Measurements from ENCODE around the gene PLCH1.

Gene PLCH1

GRCh38 chr3:155682426-155683343 is 62.2 kb downstream of the PLCH1 start:
- H3K27ac ChIP-seq, result no peak overlapping the region
- TF ChIP-seq CTCF (IDR thresholded peaks at IDR 0.05) (no peak), ZFX (IDR thresholded peaks at IDR 0.05; ENCODE audit: borderline replicate concordance) (no peak)

DNA sequence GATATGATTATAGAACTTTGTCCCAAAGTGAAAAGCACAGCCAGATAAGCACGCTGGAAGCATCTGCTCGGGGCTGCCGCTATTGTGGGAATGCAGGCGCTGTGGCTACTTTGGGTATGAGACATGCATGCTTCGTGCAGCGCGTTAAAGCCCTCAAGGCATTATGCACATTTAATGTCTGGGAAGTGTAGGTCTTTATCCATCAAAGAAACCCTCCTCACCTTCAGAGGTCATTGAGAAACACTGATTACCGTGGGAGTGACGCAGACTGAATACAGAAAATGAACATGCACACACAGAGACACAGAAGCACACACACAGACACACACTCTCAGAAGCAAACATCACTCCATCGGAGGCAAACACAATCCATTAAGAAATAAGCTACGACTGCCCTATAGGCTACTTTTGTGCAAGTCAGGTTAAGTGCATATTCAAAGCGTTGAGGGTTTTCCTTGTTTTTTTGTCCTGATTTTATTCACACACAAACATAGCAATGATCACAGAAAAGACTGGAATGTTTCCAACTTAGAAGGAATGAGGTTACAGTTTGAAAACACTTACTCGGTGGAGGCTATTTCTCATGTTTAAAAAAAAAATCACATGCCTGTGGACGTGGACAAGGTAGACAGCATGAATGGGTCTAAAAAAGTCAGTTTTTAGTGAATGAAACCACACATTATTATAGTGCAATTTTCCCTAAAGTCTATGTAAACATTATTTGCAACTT is 68.5 kb downstream of the PLCH1 start:
- no peak overlapping the region for H3K27ac ChIP-seq
- TF ChIP-seq CTCF (IDR thresholded peaks at IDR 0.05), result no peak

GRCh38 chr3:155675094-155675493 is 69.8 kb downstream of the PLCH1 start:
- TF ChIP-seq CTCF (IDR thresholded peaks at IDR 0.05) (no peak), ZFX (IDR thresholded peaks at IDR 0.05; ENCODE audit: borderline replicate concordance) (no peak)
- no peak overlapping the region for H3K27ac ChIP-seq

DNA sequence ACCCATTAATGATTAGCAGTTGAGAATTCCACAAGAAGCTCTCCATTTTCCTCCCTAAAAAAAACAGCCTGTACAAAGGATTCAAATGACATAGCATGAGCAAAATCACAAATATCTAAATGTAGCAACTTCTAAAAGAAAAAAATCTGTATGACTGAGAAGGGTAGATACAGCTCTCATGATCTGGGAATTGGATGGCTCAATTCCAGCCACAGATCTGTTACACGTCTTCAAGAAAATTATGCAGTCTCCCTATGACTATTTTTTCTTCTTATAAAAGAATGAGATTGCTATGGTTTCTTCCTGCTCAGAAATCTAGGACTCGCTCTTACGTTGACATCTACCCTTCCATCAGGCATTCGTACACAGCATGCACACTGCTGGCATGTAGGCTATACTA is 71.5 kb downstream of the PLCH1 start:
- no peak for TF ChIP-seq CTCF (IDR thresholded peaks at IDR 0.05)
- no peak for TF ChIP-seq ZFX (IDR thresholded peaks at IDR 0.05; ENCODE audit: borderline replicate concordance)

DNA sequence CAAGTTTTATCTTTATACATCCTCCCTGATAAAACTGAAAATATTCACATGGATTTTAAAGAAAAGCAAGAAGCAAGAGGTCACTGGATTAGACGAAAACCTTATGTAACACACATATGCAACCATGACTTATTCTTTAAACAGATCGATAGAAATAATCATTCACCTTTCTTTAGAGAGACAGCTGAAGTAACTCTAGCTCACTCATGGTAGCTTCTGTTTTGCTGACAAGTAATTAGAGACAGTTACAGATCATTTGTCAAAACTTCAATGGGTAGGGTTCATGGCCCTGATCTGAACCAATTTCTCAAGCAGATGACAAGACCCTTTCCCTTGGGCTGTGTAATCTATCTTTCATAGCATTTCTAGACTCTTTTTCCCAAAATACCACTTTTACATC is 74.5 kb downstream of the PLCH1 start:
- no peak for TF ChIP-seq CTCF (IDR thresholded peaks at IDR 0.05)
- TF ChIP-seq ZFX (IDR thresholded peaks at IDR 0.05; ENCODE audit: borderline replicate concordance), result no peak

More for the DNA sequence above, 71.5 kb downstream of the PLCH1 start:
- no peak overlapping the region for H3K27ac ChIP-seq

DNA sequence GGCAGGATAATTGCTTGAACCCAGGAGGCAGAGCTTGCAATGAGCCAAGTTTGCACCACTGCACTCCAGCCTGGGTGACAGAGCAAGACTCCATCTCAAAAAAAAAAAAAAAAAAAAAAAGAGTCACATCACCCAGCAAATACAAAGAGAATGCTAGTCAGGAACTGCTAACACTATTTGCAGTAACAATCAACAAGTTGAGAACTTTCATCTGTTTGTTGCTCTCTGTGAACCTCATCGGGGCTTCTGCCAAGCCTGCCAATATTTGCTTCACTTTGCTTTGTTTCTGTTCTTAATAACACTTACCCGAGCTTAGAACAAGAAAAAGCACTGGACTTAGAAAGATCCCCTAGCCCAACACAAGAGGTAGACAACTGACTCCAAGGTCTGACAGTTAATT is 76.9 kb downstream of the PLCH1 start:
- TF ChIP-seq CTCF (IDR thresholded peaks at IDR 0.05) (no peak), ZFX (IDR thresholded peaks at IDR 0.05; ENCODE audit: borderline replicate concordance) (no peak)
- H3K27ac ChIP-seq, result no peak overlapping the region

More for the DNA sequence above, 74.5 kb downstream of the PLCH1 start:
- no peak overlapping the region for H3K27ac ChIP-seq

Data from 22Rv1 (cell line).